Activated T-cell treated with anti-CD3 and anti-CD28 coated beads for 24 hours (primary cell): Measurements from ENCODE around the gene CCSAP.
"Not testable (repeated sequence)": the region's sequence is repeated elsewhere in the genome, so short reads cannot be mapped to it uniquely, and the experiment has no call there.

Experiments used
- DNase-seq: peaks from one replicate; pipeline ENCODE4 v3.0.0-alpha.2; 2020; ENCODE audit warnings: low read depth

The CCSAP gene, protein sequence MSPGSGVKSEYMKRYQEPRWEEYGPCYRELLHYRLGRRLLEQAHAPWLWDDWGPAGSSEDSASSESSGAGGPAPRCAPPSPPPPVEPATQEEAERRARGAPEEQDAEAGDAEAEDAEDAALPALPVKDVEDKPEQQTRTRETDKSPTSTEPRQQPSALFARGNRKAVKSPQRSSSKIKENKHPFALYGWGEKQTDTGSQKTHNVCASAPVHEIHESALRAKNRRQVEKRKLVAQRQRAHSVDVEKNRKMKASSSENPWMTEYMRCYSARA

DNA sequence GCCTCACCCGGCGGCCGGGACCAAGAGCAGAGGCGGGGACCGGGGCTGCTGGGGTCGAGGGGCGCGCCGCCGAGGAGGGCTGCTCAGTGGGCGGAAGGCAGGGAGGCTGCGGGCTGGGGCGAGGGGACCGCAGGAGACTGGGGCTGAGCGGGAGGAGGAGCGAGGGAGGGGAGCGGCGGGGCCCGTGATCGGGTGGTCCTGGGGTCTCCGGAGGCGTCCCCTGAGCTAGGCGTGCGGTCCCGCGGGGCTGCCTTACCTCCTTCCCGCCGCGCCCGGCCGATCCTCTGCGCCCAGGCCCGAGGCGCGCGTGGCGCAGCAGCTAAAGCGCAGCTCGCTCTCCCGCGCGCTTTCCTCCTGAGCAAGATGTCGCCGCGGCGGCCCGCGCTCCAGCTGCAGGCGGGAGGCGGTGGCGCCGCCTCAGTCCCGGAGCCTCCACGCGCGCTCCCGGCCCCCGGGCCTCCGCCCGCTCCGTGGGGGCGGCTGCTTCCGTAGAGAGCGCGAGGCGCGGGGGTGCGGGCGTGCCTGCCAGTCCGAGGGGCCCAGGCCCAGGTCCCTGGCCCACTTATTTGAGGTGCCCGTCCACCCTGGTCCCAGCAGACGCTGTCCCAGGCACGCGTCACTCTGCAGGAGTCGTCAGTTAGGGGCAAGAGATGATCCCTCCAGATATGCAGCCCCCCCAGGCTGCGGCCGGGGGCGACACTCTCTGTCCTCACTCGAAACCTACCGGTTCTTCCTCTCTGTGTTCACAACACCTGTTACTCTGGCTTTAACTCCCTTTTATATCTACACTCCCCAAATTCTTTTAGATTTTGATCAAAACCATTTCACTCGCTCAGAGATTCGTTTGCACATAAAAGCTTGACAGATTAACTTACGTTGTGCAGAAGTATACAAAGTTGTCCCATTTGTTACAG, at the start of gene CCSAP:
CCSAP (minus strand) TSS at position 392 of the 914 bp plus-strand sequence. CDS start 582 bp downstream, outside the sequence.
- DNase-seq = peak; percentile 23

DNA sequence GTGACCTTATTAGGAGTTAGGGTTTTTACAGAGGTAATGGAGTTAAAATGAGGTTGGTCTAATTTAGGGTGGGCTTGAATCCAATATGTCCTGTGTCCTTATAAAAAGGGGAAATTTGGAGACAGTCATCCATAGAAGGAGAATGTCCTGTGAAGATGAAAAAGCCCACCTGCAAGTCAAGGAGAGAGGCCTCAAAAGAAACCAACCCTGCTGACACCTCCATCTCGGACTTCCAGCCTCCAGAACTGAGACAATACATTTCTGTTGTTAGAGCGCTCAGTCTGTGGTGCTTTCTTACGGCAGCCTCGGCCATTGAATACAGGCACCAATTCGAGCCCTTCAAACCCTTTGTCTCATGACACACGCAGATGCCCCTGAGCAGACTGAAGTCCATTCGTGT, 47.3 kb upstream of the CCSAP start:
- DNase-seq = no peak

DNA sequence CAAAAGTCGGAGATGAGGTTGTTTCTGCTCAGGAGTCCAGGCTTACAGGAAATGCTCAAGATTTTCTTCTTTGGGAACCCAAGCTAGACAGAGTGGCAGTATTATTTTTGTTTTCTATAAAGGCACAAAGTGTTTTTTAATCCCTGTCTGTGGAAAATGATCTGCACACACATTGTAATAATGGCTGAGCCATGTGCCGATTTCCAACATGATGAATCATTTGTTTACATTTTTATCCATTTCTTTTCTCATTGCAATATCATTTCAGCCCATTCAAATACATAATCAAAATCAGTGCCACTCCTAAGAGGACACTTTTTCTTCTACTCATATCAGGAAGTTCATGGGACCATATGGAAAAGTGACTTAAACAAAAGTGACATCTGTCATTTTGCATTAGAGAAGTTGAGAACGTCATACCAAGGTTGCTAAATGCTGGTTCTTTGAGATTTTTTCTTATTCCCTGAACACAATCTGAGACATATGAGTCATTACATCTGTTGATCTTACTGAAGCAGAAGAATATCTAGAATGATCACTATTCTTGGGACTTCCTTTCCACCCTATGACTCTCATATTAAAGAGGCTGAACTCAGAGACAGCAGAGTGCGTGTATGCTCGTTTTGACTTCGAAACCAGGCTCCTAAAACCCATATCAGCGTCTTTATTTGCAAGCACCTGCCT, 46.2 kb upstream of the CCSAP start:
- DNase-seq = no peak

DNA sequence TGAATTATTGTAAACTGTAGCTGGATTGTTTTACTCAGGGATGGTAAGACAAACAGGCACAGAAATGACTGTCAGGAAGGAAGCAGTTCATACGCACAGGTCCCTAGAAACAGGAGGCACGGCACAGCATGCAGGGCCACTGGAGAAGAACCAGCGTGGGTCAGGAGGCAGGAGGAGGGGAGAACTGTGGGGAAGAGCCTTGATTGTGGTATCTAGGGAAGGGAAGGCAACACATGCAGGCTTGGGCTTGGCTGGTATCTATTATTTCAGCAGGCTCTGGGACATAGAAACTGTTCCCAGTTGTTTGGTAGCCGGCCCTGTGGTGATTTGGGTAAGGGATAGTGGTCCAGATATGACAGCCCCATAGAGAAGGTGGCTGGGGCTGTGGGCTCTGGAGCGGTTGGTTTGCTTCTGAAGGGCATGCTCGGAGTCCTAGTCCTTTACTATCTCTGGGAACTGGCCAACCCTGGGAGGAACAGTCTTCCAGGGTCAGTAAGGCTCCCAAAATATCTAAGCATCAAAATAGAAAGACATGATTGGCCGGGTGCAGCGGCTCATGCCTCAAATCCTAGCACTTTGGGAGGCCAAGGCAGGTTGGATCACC, 43.1 kb upstream of the CCSAP start:
- DNase-seq = no peak

DNA sequence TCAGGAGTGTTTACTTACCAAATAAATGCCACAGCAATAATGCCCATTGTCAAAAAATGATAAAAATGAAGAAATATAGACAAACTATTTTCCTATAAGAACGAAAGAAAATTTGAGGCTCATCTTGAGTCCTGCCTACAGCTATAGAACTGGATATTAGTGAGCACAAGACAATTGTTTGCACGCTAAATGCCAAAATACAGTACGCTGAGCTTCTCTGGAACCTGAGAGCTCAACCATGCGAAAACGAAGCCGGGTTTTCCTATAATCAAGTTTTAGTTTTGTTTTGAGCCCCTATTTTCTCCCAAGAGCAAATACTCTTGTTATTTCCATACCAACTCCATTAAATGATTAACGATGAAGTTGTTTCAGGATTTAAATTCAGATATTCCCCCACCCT, 42.0 kb upstream of the CCSAP start:
- DNase-seq = no peak

DNA sequence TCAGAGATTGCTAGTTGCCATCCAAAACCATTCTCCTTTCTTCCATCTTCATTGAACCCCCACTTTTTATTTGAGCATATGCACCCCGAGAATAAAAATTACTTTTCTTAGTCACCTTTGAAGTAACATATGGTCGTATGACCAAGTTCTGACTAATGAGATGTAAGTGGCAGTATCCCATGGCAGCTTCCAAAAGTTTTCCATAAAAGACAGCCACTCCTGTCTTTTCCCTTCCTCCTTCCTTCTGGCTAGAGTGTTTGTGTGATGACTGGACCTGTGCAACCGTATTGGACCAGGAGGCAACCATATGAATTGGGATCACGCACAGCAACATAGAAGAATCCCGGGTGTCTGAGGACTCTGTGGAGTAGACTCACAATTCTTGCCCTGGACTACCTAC, 41.1 kb upstream of the CCSAP start:
- no peak for DNase-seq

DNA sequence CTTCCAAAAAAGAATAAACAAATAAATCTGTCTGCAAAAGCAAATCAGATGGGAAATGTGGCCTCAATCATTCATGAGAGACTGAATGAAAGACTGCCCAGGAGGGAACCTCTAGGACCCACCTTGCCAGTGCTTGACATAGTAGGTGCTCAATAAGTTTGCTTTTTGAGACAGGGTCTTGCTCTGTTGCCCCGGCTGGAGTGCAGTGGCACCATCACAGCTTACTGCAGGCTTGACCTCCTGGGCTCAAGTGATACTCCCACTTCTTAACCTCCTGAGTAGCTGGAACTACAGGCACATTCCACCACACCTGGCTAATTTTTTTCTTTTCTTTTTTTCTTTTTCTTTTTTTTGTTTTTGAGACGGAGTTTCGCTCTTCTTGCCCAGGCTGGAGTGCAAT, 40.3 kb upstream of the CCSAP start:
- DNase-seq = no peak

DNA sequence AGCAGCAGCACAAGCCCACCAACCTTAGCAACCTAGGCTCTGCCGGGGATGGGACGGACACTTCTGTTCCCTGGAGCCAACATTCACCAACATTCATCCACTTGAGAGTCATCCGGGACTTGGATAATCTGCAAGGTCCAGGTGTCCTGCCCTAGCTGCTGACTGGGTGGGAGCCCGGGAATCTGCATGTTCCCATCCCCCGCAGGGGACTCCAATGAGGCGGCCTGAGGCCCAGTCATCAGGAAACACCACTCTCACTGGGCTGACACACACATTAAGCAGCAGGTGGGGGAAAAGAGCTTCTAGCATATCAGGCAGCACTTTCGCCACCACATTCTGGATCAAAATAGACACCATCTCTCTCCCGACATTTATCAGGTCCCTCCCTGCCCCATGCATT, 38.4 kb upstream of the CCSAP start:
- DNase-seq = no peak

DNA sequence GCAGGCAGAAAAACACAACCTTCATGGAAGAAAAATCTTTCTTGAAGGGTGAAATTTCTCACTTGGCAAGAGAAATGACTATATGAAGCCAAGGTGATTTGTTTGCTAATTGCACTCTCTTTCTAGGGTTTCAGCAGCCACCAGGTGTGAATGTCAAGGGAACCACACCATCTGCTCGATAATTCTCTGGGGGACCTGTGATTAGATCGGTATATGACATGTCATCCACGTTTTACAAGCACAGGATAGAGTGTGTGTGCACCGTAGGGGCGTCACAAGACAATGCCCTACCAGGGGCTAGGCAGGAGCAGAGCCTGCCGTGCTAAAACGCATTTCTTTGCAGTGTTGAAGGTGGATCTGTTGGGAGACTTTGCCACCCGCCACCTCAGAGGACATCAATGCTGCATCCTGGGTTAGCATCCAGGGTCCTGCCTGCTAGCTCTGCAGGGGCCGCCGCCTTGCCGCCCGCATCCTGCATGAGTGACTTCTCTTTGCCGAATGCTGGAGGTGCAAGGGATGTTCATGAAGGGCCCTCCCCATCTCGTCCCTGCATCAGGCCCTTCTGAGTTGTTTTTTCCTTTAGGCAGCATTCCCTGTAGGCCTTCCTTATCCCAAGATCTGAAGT, 37.8 kb upstream of the CCSAP start:
- no peak for DNase-seq

DNA sequence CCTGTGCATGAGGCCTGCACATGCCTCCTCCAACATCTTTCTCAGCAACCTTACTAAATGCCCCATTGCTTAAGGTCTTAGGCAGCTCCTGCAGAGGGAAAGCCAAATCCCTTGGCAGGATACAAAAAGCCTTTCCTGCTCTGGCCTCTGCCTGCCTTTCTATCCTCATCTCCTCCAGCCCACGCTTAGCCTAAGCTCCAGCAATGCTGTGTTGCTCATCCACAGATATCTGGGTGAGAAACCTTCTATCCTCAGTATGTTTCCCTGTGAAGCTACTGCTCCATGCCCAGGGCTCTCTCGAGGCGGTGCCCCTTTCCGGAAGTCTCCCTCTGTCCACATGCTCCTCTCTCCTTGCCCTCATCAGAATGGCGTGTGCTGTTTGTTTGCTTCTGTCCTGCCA, 37.0 kb upstream of the CCSAP start:
- no peak for DNase-seq

DNA sequence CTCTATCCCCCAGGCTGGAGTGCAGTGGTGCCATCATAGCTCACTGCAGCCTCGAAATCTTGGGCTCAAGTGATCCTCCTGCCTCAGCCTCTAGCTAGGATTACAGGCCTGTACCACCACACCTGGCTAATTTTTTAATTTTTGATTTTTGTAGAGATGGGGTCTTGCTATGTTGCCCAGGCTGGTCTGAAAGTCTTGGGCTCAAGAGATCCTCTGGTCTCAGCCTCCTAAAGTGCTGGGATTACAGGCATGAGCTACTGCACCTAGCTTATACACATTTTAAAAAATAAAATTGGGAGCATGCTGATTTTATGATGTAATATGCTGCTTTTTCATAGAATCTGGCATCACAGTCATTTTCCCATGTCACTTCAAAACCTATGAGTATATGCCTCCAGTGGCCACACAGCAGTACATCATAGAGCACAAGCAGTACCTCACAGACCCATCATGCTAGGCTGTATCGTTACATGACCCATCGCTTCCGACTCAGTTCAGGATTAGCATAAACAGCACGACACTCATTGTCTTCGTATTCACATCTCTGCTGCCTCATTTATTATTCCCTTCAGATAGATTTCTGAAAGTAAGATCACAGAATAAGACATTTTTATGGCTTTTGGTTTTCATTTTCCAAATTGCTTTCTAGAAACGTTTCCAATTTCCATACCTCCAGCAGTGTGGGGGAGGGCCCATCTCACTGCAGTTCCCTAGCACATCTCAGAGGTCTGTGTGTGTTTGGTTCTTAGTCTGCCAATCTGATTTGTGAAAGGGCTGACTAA, 35.9 kb upstream of the CCSAP start:
- no peak for DNase-seq

DNA sequence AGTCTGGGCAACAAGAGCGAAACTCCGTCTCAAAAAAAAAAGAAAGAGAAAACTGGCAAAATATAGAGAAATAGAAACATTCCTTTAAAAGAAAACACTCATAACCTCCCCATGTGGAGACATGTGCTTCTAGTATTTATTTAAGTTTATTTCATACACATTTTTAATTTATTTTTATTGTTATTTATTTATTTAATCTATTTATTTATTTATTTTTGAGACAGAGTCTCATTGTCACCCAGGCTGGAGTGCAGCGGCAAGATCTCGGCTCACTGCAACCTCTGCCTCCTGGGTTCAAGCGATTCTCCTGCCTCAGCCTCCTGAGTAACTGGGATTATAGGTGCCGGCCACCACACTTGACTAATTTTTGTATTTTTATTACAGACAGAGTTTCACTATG, 35.2 kb upstream of the CCSAP start:
- DNase-seq = not testable (repeated sequence)

DNA sequence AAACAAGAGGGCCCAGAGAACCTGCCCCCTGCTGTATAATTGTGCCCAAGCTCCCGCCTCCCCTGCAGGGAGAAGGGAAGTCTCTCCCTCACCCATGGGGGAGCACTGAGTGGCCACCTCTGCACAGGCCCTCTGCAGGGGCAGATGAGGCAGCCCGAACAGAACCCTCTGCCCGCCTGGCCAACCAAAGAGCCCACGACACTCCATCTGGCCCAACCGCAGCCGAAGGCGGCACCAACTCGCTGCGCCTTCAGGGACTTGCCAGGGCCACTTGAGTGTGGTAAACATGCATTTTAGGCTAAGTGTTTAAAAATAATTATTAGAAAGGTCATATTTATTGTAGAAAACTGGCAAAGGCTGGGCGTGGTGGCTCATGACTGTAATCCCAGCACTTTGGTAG, 34.6 kb upstream of the CCSAP start:
- no peak for DNase-seq

DNA sequence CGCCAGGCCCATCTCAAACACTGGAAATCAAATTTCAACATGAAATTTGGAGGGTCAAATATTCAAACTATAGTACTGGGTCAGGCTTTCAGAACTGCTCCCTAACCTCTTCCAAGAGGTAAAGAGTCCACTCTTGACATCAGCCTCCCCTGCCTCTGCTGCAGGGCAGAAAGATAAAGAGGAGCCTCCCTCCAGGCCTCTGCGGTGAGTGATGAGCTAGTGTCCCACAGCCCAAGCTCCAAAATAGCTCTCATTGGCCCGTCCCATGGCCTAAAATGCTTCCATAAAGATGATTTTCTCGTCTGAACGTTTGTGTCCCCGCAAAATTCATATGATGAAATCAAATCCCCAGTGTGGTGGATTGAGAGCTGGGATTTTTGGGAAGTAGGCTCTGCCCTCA, 33.7 kb upstream of the CCSAP start:
- no peak for DNase-seq

DNA sequence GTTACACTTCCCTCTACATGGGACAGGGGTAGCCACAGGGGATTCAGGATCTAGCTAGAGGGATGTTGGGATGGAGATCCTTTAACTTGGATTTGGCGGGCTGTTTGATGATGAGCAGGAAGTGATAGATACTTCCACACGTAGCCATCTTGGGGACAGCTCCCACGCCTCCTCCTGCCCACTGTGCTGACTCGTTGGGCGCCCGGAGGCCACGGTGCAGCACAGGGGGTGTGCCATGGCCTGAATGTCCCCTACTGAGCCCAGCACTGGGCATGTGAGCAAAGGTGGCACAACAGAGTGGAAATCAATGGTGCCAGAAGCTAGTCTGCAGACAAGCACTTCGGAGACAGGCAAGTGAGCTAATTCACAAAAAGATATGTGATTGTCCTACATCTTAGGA, 31.6 kb upstream of the CCSAP start:
- no peak for DNase-seq

DNA sequence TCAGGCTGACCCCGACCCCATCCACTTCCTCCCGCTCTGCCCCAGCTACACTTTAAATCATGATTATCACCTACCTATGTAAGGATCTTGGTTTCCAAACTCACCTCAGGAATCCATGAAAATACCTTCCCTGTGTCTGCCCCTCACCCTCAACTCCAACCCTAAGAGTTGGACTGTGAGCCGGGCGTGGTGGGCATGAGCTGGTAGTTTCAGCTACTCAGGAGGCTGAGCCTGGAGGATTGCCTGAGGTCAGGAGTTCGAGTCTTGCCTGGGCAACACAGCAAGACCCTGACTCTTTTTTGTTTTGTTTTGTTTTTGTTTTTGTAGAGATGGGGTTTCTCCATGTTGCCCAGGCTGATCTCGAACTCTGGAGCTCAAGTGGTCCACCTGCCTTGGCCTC, 30.5 kb upstream of the CCSAP start:
- DNase-seq = no peak

DNA sequence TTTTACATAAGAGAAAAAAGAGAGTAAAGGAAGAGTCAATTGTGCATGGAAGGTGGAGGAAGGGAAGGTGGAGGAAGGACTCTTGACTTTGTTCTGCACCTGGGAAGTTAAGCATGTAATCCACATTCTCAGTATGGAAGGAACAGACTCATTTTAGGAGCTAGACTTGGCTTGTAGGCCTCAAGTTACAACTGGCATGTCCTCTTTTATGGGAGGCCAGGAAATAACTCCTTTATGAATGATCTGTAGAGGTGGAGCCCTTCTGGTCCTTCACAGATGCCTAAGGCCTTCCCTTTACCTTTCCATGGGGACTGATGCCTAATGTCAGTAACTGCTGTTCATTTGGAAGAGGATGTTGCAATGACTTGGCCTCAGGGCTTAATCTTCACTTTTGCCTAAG, 29.4 kb upstream of the CCSAP start:
- no peak for DNase-seq

DNA sequence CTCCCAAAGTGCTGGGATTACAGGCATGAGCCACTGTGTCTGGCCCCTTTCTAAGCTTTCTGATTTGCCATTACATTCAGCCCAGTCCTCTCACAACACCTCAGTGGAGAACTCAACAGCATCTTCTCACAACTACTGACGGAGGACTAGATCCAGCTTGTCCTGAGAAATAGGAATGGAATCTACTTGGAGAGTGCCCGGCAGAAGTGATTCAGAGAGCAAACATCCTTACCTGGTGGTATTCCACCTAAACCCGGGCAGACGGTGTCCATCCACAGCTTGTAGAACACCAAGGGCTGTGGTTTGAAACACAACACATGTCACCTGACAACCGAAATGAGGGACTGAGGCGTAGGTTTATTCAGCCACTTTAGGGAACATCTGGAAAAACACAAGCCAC, 28.8 kb upstream of the CCSAP start:
- DNase-seq = no peak

DNA sequence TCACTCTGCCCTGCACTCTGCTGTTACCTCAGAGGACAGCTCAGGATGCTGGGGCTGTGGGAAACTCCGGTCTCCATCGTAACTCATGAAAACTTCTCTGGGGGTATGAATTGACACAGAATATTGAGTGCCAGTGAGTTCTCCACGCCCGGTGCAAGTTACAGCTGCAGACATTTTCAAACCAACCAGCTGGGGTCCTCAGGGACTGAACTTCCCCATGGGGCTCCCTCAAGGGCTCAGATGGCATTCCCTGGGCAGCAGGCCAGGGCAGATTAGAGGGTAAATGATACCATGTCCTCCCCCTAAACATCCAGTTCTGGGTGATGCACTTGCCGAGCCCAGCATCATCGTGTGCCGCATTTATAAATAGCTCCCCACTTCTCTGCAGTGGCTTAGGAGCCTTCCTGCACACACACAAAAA, 27.8 kb upstream of the CCSAP start:
- DNase-seq = no peak

DNA sequence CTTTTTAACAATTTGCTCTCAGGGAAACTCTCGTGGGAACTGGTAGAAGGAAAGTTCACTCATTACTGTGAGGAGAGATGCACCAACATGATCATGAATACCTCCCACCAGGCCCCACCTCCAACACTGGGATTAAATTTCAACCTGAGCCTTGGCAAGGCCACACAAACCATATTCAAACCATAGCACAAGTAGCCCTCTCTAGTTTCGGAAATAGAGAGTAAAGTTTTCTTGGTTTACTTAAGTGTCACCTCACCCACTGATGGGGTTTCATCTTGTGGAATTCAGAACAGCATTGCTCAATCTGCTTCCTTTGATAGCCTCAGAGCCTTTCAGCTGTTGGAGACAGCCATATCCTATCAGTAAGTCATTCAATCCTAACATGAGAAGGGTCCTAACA, 25.5 kb upstream of the CCSAP start:
- DNase-seq = no peak

DNA sequence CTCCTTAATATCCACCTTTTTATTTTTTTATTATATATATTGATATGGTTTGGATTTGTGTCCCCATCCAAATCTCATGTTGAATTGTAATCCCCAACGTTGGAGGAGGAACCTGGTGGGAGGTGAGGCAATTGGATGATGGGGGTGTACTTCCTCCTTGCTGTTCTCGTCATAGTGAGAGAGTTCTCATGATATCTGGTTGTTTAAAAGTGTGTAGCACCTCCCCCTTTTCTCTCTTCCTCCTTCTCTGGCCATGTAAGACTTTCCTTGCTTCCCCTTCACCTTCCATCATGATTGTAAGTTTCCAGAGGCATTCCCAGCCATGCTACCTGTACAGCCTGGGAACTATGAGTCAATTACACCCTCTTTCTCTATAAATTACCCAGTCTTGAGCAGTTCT, 22.7 kb upstream of the CCSAP start:
- DNase-seq = no peak
